Effector CD8-positive, alpha-beta T cell (primary cell): Measurements from ENCODE around the gene UBAP2.
"Not testable (repeated sequence)": the region's sequence is repeated elsewhere in the genome, so short reads cannot be mapped to it uniquely, and the experiment has no call there.

ENCODE experiments used
- DNase-seq: peaks from one replicate; lab custom pipeline; 2025; lab: John Stamatoyannopoulos, UW

The UBAP2 gene

DNA sequence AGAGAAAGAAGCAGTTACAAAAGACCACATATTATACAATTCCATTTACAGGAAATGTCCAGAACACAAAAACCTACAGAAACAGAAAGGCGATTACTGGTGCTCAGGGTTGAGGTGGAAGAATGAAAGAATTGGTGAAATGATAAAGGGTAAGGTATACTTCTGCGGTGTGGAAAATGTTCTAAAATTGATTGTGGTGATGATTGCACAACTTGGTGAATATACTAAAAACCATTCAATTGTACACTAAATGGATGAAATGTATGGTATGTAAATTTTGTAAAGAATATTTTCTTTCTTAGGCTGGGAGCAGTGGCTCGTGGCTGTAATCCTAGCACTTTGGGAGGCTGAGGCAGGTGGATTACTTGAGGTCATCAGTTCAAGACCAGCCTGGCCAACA lies 72.3 kb downstream of the UBAP2 start:
- DNase-seq, result no peak

GRCh38 chr9:33972698-33973097 lies 76.0 kb downstream of the UBAP2 start:
- no peak for DNase-seq

DNA sequence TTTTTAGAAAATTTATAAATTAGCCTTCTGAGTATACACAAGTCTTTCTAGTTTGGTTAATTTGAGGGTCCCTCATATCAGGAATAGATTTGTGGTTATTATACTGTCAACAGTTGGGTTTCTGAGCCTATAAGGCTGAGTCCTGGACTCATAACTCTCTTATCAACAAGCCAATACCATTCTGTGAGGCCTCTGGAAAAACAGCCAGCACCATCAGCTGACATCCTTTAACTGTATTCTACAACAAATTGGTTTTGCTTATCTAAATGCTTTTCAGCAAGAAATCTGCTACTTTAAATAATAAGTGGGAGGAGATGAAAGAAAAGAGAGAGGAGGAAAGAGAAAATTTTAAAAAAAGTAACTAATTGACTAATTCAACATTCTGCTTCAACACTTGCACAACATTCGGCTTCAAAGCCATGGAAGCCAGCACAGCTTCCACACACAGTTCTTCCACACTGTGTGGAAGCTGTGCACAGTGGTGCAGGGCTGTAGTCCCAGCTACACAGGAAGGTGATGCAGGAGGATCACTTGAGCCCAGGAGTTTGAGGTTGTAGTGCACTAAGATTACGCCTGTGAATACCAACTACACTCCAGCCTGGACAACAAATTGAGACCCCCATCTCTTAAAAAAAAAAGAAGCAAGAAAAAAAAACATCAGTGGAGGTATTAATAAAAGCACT lies 84.5 kb downstream of the UBAP2 start:
- no peak for DNase-seq

DNA sequence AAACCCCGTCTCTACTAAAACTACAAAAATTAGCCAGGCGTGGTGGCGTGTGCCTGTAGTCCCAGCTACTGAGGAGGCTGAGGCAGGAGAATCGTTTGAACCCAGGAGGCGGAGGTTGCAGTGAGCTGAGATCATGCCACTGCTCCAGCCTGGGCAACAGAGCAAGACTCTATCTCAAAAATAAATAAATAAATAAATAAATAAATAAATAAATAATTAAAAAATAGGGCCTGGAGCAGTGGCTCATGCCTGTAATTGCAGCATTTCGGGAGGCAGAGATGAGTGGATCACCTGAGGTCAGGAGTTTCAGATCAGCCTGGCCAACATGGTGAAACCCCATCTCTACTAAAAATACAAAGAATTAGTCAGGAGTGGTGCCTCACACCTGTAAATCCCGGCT lies 86.2 kb downstream of the UBAP2 start:
- DNase-seq, result not testable (repeated sequence)

- DNase-seq, result no peak
Observed at GRCh38 chr9:33959725-33960124, 89.0 kb downstream of the UBAP2 start.

GRCh38 chr9:33956544-33956943 lies 92.1 kb downstream of the UBAP2 start:
- DNase-seq, result no peak

- DNase-seq, result no peak
Observed at GRCh38 chr9:33952066-33952465, 96.6 kb downstream of the UBAP2 start.

DNA sequence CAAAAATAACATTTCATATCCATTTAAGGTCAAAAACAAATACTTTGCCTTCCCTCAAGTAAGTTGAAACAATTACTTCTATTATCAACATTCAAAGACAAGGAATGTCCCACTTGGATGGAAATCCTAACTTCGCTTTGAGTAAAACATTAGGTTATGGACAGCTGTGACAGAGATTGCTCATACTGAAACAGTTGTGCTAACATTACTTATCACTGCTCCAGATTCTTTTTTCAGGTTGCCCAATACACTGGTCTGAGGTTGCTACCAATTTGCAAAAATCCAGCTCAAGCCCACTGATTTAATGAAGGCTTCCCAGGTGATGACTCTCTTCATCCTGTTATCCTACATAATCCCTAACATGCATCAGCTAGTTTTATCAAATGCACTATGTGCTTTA lies 98.3 kb downstream of the UBAP2 start:
- no peak for DNase-seq

- no peak for DNase-seq
Observed at GRCh38 chr9:33946779-33947535, 101.7 kb downstream of the UBAP2 start.

GRCh38 chr9:33943389-33943788 lies 105.3 kb downstream of the UBAP2 start:
- no peak for DNase-seq

DNA sequence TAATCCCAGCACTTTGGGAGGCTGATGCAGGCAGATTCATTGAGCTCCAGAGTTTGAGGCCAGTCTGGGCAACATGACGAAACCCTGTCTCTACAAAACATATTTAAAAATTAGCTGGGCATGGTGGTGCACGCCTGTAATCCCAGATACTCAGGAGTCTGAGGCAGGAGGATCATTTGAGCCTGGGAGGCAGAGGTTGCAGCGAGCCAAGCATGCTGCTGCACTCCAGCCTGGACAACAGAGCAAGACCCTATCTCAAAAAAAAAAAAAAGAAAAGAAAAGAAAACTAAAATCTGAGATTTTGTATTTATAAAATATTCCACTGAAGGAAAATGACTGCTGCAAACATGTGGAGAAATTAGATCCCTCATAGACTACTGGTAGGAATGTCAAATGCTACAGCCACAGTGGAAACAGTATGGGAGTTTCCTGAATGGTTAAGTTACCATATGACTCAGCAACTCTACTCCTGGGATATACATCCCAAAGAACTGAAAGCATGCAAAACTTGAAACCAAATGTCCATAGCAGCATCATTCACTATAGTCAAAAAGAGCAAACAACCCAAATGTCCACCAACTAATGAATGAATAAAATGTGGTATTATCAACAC lies 106.1 kb downstream of the UBAP2 start:
- no peak for DNase-seq

- no peak for DNase-seq
Observed at GRCh38 chr9:33939924-33940874, 108.5 kb downstream of the UBAP2 start.

DNA sequence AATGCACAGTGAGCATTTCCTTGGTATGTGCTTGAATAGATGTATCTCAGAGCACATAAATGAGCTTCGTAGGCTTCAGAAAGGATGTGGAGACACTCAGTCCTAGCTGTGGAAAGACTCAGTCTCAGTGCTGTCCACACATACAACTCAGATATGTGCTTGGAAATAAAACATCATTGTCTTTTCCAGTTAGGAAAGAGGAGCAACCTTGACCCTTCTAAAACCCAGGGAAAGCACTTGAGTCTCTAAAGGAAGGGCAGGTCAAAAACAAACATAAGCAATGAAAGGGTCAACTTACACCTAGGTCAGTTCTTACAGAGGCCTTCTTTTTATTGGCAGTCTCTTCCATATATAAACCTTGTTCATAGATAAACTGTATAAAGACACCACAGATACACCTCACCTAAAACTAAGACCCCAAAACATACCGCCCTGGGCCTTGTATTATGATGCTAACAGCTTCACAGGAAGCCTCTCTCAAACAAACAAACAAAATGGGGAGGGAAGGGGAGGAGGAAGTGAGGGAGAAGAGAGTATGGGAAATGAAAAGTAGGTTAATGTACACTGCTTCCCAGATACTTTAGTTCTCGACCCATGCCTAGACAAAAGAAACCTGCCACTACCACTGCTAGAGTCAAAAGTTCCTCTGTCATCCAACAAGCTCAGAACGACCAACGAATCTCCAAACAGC lies 114.4 kb downstream of the UBAP2 start:
- DNase-seq, result no peak

GRCh38 chr9:33932078-33932807 lies 116.4 kb downstream of the UBAP2 start:
- DNase-seq, result no peak

- DNase-seq, result no peak
Observed at GRCh38 chr9:33931326-33931725, 117.4 kb downstream of the UBAP2 start.

DNA sequence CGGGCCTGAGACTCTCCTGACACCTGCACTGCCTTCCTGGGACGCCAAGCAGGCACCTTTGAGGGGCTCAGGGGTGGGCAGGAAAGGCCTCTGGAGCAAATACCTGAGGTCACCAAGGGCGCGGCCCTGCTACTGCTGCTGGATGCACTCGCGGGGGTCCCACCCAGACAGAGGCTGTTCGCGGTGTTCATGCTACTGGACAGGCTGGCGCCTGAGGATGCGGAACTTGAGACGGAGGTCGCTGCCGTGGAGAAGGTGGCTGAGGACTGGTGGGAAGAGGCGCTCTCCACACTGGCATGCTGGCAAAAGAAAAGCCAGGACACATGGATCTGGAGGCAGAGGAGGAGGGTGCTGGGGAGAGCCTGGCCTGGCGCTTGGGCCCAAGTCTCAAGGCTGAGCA lies 121.0 kb downstream of the UBAP2 start:
- no peak for DNase-seq

DNA sequence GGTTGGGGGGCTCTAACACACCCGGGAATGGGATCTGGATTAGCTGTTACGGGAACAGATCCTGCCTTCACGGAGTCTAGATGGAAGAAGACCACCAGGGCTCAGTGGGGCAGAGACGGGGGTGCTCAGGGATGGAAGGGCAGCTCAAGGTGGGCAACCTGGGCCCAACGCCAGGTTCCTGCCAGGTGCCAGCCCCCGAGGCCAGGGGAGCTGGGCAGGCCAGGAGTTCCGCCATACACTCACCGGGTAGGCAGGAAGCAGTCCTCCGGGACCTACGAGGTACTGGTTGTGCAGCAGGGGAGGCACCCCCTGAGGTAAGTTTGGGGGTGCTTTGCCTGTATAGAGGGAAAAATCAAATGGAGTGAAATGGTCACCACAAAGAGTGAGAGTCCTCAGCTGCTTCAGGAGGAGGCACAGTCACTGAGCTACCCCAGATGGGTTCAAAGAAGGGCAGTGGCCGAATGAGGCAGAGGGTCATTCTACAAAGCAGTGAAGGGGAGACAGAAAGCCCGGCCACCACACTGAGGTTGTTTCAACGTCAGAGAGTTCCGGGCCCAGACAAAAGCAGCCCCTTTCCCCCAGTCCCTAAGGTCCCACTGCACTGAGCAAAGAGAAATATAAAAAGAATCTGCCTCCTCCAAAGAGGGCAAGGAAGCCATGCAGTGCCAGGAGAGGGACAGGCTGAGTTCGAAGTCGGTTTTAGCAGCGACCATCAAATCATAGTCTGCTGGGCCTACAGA lies 121.8 kb downstream of the UBAP2 start:
- no peak for DNase-seq

DNA sequence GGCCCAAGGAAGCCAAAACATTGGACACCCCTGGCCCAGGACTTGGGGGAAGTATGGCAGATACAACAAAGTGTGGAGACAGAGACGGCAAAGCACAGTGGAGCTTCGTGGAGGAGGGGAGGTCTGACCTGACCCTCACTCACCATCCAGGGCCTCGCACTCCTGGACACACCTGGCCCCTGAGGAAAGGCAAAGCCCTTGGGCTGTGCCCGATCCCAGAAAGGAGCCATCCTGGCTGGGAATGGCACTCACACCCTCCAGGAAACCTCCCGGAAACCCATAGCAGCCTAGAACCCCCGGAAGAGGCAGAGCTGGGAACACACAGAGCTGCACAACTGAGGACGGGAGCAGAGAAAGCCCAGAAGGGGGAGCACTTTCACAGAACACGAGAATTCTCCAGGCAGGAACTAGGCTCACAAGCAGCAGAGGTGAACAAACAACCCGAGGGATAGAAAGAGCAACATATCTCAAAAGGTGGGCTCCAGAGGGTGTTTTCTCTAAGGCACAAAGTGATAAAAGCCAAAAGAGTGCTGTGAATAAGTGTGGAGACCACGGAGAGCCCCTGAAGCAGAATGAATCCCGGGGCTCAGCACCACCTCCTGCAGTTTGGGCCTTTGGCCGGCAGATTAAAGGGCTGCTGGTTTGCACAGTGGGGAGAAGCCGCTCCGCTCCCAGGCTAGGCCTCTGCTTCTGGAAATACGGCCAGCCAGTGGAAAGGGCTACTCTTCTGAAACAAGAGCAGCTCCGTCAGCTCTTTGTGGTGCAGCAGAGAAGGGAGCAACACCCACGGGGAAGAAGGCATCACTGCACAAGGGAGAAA lies 123.5 kb downstream of the UBAP2 start:
- DNase-seq, result no peak
